CD4-positive, CD25-positive, alpha-beta regulatory T cell (primary cell): ENCODE results near the gene GNPNAT1. TPM values are rescaled to one million over a fixed set of nuclear protein-coding genes. Genes with fewer than 3 reads are reported as not detected.

ENCODE experiments used
- ATAC-seq, 2 donors: fragments of 150-1000 bp; cut with Tn5 transposase; one replicate each; pipeline ENCODE4 v1.10.0; 2021; ENCODE audit warnings: low read depth in 2 of 2, moderate number of reproducible peaks in 2 of 2, moderate library complexity in 1 of 2
- DNase-seq, 3 donors: peaks; one replicate each; pipeline versions ENCODE4 v3.0.0 to v3.0.0-alpha.2; 2012 to 2022; ENCODE audit warnings: mixed read lengths in 1 of 3
- H3K27ac ChIP-seq: one replicate; pipeline ENCODE4 v1.7.0; 2013; ENCODE audit warnings: mild to moderate bottlenecking, low read length; ENCODE audit not compliant: insufficient read depth, poor library complexity, severe bottlenecking
- H3K27me3 ChIP-seq: one replicate; pipeline ENCODE4 v1.7.0; 2013; ENCODE audit warnings: low read length; ENCODE audit not compliant: control insufficient read depth, insufficient read depth
- H3K36me3 ChIP-seq: one replicate; pipeline ENCODE4 v1.7.0; 2013; ENCODE audit warnings: mild to moderate bottlenecking, low read length, moderate library complexity; ENCODE audit not compliant: control insufficient read depth, insufficient read depth
- H3K4me1 ChIP-seq: 2 replicates; pipeline ENCODE4 v1.7.0; 2013; ENCODE audit warnings: mild to moderate bottlenecking, low read length; ENCODE audit not compliant: insufficient read depth, control insufficient read depth, poor library complexity, severe bottlenecking
- H3K4me3 ChIP-seq: one replicate; pipeline ENCODE4 v1.7.0; 2013; ENCODE audit warnings: low read depth, mild to moderate bottlenecking, low read length, moderate library complexity
- H3K9me3 ChIP-seq, 2 experiments: 1 replicate in 1 of 2; 2 replicates in 1 of 2; pipeline ENCODE4 v1.7.0; 2013; ENCODE audit warnings: low read length in 2 of 2, mild to moderate bottlenecking in 1 of 2, moderate library complexity in 1 of 2; ENCODE audit not compliant: control insufficient read depth in 2 of 2
- H3K27ac Mint-ChIP-seq, 3 donors: one replicate each; pipeline ENCODE4 v1.8.0; 2020 to 2022; ENCODE audit warnings: mild to moderate bottlenecking in 3 of 3, mixed read lengths in 3 of 3, moderate library complexity in 2 of 3
- H3K27me3 Mint-ChIP-seq: one replicate; pipeline ENCODE4 v1.8.0; 2022; ENCODE audit warnings: mild to moderate bottlenecking, mixed read lengths
- H3K36me3 Mint-ChIP-seq: one replicate; pipeline ENCODE4 v1.8.0; 2020; ENCODE audit warnings: mixed read lengths
- H3K4me1 Mint-ChIP-seq, 4 donors: one replicate each; pipeline ENCODE4 v1.8.0; 2020 to 2022; ENCODE audit warnings: mixed read lengths in 4 of 4, mild to moderate bottlenecking in 1 of 4
- H3K4me3 Mint-ChIP-seq, 4 donors: one replicate each; pipeline ENCODE4 v1.8.0; 2020 to 2022; ENCODE audit warnings: mild to moderate bottlenecking in 4 of 4, mixed read lengths in 4 of 4, moderate library complexity in 3 of 4
- H3K9me3 Mint-ChIP-seq, 7 donors: one replicate each; pipeline ENCODE4 v1.8.0; 2020 to 2022; ENCODE audit warnings: mixed read lengths in 7 of 7, mild to moderate bottlenecking in 3 of 7, moderate library complexity in 2 of 7
- polyA plus RNA-seq, 4 donors: library from polyadenylated mRNA; unstranded; fragments of 300-500 nt; fragmentation: Illumina TruSeq; gene quantifications; one replicate each; pipeline ENCODE4 v1.2.3, GENCODE V29; 2021
- total RNA-seq: library from RNA; stranded (reverse); gene quantifications from one replicate; pipeline ENCODE4 v1.2.3, GENCODE V29; 2022

The GNPNAT1 gene
- 7.9 TPM for total RNA-seq
- polyA plus RNA-seq = 10 to 100 TPM; 13.7 to 14.2 (median 13.9) TPM

DNA sequence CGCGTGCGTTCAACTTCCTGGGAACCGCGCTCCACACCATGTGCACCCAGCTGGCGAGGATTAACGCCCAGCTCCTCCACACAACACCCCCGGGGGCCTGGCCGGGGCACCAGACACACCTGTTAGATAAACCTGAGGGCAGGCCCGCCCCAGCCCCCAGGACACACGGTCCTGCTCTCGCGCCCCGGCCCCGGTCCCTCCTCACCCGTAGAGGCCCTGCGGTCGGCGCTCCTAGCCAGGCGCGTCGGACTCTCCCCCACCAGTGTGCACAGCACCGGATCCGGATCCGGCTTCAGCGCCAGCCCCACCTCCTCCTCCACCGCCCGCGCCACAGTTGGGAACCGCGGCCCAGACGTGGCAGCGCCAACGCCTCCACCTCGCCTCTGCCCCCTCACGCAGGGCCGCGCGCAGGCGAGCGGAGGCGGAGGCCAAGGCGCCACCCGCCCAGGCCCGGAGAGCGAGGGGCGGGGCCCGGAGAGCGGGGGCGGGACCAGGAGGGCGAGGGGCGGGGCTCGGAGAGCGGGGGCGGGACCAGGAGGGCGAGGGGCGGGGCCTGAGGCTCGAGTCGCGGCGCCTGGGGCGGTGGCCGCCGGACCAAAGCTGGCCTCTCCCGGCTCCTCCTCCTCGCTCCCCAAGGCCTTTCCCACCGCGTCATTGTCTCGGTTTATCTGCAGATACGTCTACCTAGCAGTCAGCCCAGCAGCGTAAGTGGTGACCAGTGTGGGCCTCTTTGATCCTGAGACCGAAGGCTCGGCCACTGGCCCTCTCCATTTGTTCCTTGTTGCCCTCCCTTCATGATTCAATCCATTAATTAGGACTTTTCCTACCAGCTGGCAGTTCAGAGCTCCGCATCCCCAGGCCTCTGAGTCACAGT, at the start of gene GNPNAT1:
Gene GNPNAT1 (minus strand): TSS at position 385 of the 874 bp plus-strand sequence. CDS start 6,957 bp downstream, outside the sequence.
- peaks cover 22% of the 10 kb centered on the region for H3K4me1 ChIP-seq
- H3K27me3 ChIP-seq = no peaks in the 10 kb centered on the region
- H3K36me3 Mint-ChIP-seq = no peaks in the 10 kb centered on the region
- H3K27ac Mint-ChIP-seq = peak within 1 kb of the TSS; percentile 90 to 96 (median 90)
- no peaks in the 10 kb centered on the region for H3K9me3 ChIP-seq
- H3K27me3 Mint-ChIP-seq = no peaks in the 10 kb centered on the region
- H3K9me3 Mint-ChIP-seq = peaks cover 0 to 3% (median 0%) of the 10 kb centered on the region in 7 donors
- H3K27ac ChIP-seq = peak within 1 kb of the TSS; percentile 73
- peak; percentile 84 to 95 (median 89) for DNase-seq
- peaks cover 37 to 48% (median 41%) of the 10 kb centered on the region in 4 donors for H3K4me1 Mint-ChIP-seq
- no peaks in the 10 kb centered on the region for H3K36me3 ChIP-seq
- ATAC-seq = peak; percentile 98 to 99
- peak within 1 kb of the TSS; percentile 84 to 96 (median 93) for H3K4me3 Mint-ChIP-seq
- H3K4me3 ChIP-seq = peak within 1 kb of the TSS; percentile 83

DNA sequence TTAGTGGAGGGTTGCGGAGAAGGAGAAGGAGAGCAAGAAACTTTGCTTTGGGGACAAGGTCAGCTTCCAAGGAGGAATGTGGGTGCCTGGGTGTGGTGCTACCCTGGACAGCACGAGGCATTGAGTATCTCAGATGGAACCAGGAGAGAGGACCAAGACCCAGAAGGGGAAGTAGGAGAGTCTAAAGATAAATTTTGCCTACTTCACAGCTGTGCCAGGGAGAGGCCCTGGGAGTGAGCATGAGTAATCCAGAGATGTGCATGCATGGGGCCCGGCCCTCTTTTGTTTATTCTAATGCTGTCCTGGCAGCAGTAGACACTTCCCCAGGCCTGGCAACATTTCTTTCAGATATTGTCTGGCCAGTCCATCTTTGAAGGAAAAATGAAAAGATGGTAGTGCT, 49.5 kb upstream of the GNPNAT1 start:
- Mint-ChIP-seq H3K27me3 (peaks cover 13% of the 10 kb centered on the region), H3K4me3 (no peak overlapping the region), H3K4me1 (no peaks in the 10 kb centered on the region), H3K36me3 (no peaks in the 10 kb centered on the region), H3K9me3 (no peaks in the 10 kb centered on the region), H3K27ac (no peak overlapping the region)
- Histone ChIP-seq H3K27me3 (no peaks in the 10 kb centered on the region), H3K4me3 (no peak overlapping the region), H3K4me1 (no peaks in the 10 kb centered on the region), H3K9me3 (no peaks in the 10 kb centered on the region), H3K36me3 (no peaks in the 10 kb centered on the region), H3K27ac (no peak overlapping the region)
- no peak for ATAC-seq
- DNase-seq = no peak

GRCh38 chr14:52837451-52837850, 46.0 kb upstream of the GNPNAT1 start:
- Mint-ChIP-seq H3K9me3 (no peaks in the 10 kb centered on the region), H3K4me3 (no peak overlapping the region), H3K36me3 (no peaks in the 10 kb centered on the region), H3K4me1 (no peaks in the 10 kb centered on the region), H3K27ac (peak overlapping the region in 1 of 3 donors; percentile 53), H3K27me3 (peaks cover 9% of the 10 kb centered on the region)
- H3K4me3 ChIP-seq = no peak overlapping the region
- DNase-seq (no peak), ATAC-seq (no peak)
- no peak overlapping the region for H3K27ac ChIP-seq
- H3K36me3 ChIP-seq = no peaks in the 10 kb centered on the region
- no peaks in the 10 kb centered on the region for H3K27me3 ChIP-seq
- no peaks in the 10 kb centered on the region for H3K4me1 ChIP-seq
- no peaks in the 10 kb centered on the region for H3K9me3 ChIP-seq

GRCh38 chr14:52836063-52836462, 44.7 kb upstream of the GNPNAT1 start:
- H3K27ac Mint-ChIP-seq = no peak overlapping the region
- DNase-seq = no peak
- H3K9me3 Mint-ChIP-seq = no peaks in the 10 kb centered on the region
- Histone ChIP-seq H3K27me3 (no peaks in the 10 kb centered on the region), H3K4me3 (no peak overlapping the region), H3K27ac (no peak overlapping the region), H3K9me3 (no peaks in the 10 kb centered on the region), H3K36me3 (no peaks in the 10 kb centered on the region), H3K4me1 (no peaks in the 10 kb centered on the region)
- H3K36me3 Mint-ChIP-seq = no peaks in the 10 kb centered on the region
- no peak for ATAC-seq
- H3K27me3 Mint-ChIP-seq = peaks cover 9% of the 10 kb centered on the region
- no peak overlapping the region for H3K4me3 Mint-ChIP-seq
- H3K4me1 Mint-ChIP-seq = no peaks in the 10 kb centered on the region

GRCh38 chr14:52835122-52835903, 43.9 kb upstream of the GNPNAT1 start:
- no peak overlapping the region for H3K4me3 ChIP-seq
- no peaks in the 10 kb centered on the region for H3K4me1 ChIP-seq
- H3K36me3 ChIP-seq = no peaks in the 10 kb centered on the region
- Mint-ChIP-seq H3K27me3 (peaks cover 9% of the 10 kb centered on the region), H3K36me3 (no peaks in the 10 kb centered on the region), H3K9me3 (no peaks in the 10 kb centered on the region), H3K27ac (no peak overlapping the region), H3K4me1 (no peaks in the 10 kb centered on the region), H3K4me3 (no peak overlapping the region)
- DNase-seq = no peak
- H3K9me3 ChIP-seq = no peaks in the 10 kb centered on the region
- no peak for ATAC-seq
- no peaks in the 10 kb centered on the region for H3K27me3 ChIP-seq
- H3K27ac ChIP-seq = no peak overlapping the region

DNA sequence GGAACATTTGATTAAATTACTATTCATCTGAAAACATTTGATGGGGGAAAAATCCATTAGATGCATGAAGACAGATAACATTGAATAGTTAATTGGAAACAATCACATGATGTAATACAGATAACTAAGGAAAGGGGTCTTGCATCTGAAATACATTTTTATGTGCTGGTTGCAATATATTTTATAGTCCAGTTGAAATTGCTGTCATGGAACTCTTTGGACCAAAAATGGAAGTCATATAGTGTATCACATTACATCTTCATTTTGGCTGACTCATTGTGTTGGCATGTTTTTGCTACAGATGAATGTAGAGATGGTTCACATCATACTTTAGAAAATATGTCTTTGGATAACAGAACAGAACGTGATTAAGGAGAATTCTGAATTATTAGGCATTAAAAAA, 43.0 kb upstream of the GNPNAT1 start:
- H3K4me1 Mint-ChIP-seq = no peaks in the 10 kb centered on the region
- Histone ChIP-seq H3K27me3 (no peaks in the 10 kb centered on the region), H3K4me1 (no peaks in the 10 kb centered on the region), H3K4me3 (no peak overlapping the region), H3K27ac (no peak overlapping the region), H3K9me3 (no peaks in the 10 kb centered on the region), H3K36me3 (no peaks in the 10 kb centered on the region)
- no peak overlapping the region for H3K27ac Mint-ChIP-seq
- no peaks in the 10 kb centered on the region for H3K9me3 Mint-ChIP-seq
- H3K27me3 Mint-ChIP-seq = peaks cover 9% of the 10 kb centered on the region
- ATAC-seq (no peak), DNase-seq (no peak)
- no peak overlapping the region for H3K4me3 Mint-ChIP-seq
- H3K36me3 Mint-ChIP-seq = no peaks in the 10 kb centered on the region

- Histone ChIP-seq H3K27ac (no peak overlapping the region), H3K36me3 (no peaks in the 10 kb centered on the region), H3K27me3 (no peaks in the 10 kb centered on the region), H3K4me3 (no peak overlapping the region), H3K9me3 (no peaks in the 10 kb centered on the region), H3K4me1 (no peaks in the 10 kb centered on the region)
- no peaks in the 10 kb centered on the region for H3K9me3 Mint-ChIP-seq
- H3K36me3 Mint-ChIP-seq = no peaks in the 10 kb centered on the region
- no peak overlapping the region for H3K4me3 Mint-ChIP-seq
- no peaks in the 10 kb centered on the region for H3K4me1 Mint-ChIP-seq
- H3K27me3 Mint-ChIP-seq = peaks cover 9% of the 10 kb centered on the region
- no peak for DNase-seq
- no peak for ATAC-seq
- no peak overlapping the region for H3K27ac Mint-ChIP-seq
Observed at GRCh38 chr14:52833891-52834290, 42.5 kb upstream of the GNPNAT1 start.
